ENCODE results near the gene MED12L.
"Not testable (repeated sequence)": the region's sequence is repeated elsewhere in the genome, so short reads cannot be mapped to it uniquely, and the experiment has no call there.

Gene MED12L

DNA sequence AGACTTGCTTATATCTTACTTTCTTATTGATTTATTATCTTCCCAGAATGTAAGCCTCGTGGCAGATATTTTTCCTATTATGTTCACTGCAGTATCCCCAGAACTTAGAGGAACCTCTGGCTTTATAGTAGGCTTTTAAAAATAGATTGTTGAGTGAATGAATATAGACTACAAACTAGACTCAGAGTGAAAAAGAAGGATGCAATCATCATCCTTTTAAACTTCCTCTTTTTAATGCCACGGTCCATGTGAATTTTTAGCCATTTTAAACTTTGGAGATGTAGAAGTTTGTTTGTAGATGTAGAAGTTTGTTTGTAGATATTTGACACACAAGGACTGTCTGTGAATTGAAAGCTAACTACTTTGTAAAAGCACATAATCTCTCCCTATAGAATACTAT is 306.3 kb downstream of the MED12L start:
- POLR2A ChIA-PET: no interaction called here

DNA sequence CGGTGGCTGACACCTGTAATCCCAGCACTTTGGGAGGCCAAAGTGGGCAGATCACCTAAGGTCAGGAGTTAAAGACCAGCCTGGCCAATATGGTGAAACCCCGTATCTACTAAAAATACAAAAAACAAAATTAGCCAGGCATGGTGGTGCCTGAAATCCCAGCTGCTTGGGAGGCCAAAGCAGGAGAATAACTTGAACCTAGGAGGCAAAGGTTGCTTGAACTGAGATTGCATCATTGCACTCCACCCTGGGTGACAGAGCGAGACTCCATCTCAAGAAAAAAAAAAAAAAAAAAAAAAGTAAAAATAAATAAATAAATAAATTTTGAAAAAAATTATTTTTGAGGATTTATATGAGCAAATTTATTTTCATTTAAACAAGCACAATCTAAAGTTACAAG is 306.7 kb downstream of the MED12L start:
- H3K4me3 ChIP-seq (ENCODE audit: low read depth, low read length); DNase-seq (ENCODE audit: low read depth, low spot score); POLR2A ChIA-PET; CTCF ChIA-PET: not testable (repeated sequence)

More for the DNA sequence above, 306.3 kb downstream of the MED12L start:
- CTCF ChIA-PET: no interaction called here
- TF ChIP-seq, protein P1, sequence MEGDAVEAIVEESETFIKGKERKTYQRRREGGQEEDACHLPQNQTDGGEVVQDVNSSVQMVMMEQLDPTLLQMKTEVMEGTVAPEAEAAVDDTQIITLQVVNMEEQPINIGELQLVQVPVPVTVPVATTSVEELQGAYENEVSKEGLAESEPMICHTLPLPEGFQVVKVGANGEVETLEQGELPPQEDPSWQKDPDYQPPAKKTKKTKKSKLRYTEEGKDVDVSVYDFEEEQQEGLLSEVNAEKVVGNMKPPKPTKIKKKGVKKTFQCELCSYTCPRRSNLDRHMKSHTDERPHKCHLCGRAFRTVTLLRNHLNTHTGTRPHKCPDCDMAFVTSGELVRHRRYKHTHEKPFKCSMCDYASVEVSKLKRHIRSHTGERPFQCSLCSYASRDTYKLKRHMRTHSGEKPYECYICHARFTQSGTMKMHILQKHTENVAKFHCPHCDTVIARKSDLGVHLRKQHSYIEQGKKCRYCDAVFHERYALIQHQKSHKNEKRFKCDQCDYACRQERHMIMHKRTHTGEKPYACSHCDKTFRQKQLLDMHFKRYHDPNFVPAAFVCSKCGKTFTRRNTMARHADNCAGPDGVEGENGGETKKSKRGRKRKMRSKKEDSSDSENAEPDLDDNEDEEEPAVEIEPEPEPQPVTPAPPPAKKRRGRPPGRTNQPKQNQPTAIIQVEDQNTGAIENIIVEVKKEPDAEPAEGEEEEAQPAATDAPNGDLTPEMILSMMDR (IDR thresholded peaks at IDR 0.05; ENCODE audit: insufficient read depth, low read length, missing control alignments): no peak
- no peak for DNase-seq (ENCODE audit: low read depth, low spot score)
- H3K4me3 ChIP-seq (ENCODE audit: low read depth, low read length): no peak overlapping the region

DNA sequence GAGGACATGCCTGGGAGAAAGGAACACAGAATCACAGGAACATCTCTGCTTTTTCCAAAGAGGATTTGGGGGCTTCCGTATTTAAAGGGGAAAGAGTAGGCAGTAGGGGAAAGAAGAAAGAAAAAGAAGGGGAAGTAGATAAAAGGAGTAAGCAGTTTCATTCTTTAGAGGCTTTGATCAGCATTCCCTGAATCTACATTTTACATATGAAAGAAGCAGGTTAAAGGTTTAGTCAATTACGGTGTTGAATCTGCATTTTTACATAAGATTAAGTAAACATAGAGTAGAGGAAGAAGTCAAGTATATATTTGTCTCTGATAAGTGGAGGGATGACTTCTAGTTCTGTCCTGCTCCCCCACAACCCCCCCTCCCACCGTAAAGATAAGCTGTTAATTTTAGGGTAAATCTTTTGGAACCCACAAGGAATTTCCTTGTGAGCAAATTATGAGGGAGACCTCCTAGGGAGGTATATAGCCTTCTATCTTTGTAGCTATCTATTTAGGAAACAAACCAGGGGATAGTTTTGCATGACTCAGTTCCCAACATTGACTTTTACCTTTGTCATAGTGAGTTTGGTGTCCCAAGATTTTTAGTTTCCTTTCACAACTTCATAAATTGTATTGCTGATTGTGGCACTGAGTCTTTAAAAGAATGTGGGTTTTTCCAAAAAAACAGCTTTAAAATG is 307.8 kb downstream of the MED12L start:
- TF ChIP-seq, protein P1 (IDR thresholded peaks at IDR 0.05; ENCODE audit: insufficient read depth, low read length, missing control alignments): no peak
- POLR2A ChIA-PET: interaction anchor here (0.9 kb wide), 1 partner anchor 10 kb away, joined by 3 read pairs; no protein-coding TSS in a partner anchor
- CTCF ChIA-PET: interaction anchor here (0.6 to 2.4 kb wide), 3 partner anchors 9 to 101 kb away, joined by 3 to 6 read pairs (median 3); no protein-coding TSS in a partner anchor
- DNase-seq (ENCODE audit: low read depth, low spot score): no peak
- no peak overlapping the region for H3K4me3 ChIP-seq (ENCODE audit: low read depth, low read length)

DNA sequence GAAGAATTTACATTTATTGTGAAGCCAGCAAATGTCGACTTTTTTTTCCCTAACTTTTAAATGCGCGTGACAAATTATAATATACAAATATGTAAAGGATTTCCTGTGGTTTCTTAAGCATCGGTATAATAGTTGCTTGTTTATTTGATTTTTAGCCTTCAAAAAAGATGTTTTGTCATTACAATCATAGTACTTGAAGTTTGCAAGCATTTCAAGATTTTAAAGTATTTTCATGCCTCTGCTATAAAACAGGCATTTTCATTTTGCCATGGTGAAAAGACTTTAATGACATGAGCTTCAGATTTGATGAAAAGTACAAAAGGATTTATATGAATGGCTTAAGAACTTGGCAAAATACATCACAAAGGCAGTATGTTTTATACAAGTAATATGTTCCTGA is 308.5 kb downstream of the MED12L start:
- POLR2A ChIA-PET: interaction anchor here (0.9 kb wide), 1 partner anchor 9 kb away, joined by 3 read pairs; no protein-coding TSS in a partner anchor
- no peak for DNase-seq (ENCODE audit: low read depth, low spot score)
- TF ChIP-seq, protein P1 (IDR thresholded peaks at IDR 0.05; ENCODE audit: insufficient read depth, low read length, missing control alignments): no peak
- CTCF ChIA-PET: interaction anchor here (0.6 to 2.4 kb wide), 5 partner anchors 10 to 102 kb away, joined by 3 to 6 read pairs (median 3); no protein-coding TSS in a partner anchor
- no peak overlapping the region for H3K4me3 ChIP-seq (ENCODE audit: low read depth, low read length)

DNA sequence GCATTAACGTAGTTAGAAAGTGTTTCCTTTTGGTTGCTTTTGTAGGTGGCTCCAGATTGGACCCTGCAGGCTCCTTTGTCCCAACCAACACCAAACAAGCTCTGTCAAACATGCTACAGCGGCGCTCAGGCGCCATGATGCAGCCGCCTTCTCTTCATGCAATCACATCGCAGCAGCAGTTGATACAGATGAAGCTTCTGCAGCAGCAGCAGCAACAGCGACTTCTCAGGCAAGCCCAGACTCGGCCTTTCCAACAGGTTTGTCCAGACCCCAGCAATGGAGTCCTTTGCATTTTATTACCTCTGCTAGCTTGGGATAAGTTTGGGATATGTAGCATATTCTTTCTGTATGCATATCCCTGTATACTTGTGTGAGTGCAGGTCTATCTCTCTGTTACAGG is 309.1 kb downstream of the MED12L start:
- DNase-seq (ENCODE audit: low read depth, low spot score): no peak
- H3K4me3 ChIP-seq (ENCODE audit: low read depth, low read length): no peak overlapping the region
- CTCF ChIA-PET: interaction anchor here (1.1 to 2.4 kb wide), 4 partner anchors 17 to 102 kb away, joined by 3 to 6 read pairs (median 4); no protein-coding TSS in a partner anchor
- POLR2A ChIA-PET: no interaction called here
- TF ChIP-seq, protein P1 (IDR thresholded peaks at IDR 0.05; ENCODE audit: insufficient read depth, low read length, missing control alignments): no peak

DNA sequence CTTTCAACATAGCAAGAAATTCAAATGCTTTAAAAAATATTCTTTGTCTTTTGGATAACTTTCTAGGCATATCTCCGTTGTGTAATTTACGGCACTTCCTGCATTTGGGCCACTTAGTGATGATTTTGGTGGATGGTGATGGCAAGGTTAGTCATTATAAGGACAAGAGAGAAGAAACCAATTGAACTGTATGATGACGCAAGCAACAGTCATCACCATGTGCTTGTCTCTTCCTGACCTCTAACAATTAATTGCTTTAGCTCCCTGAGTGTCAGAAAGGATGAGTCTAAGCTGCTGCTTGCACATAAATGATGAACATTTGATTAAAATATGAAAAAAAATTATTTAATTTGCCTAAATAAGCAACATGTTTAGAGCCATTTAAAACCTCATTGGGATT is 310.3 kb downstream of the MED12L start:
- ChIA-PET POLR2A (no interaction called here), CTCF (interaction anchor here (1.2 to 2.4 kb wide), 5 partner anchors 10 to 104 kb away, joined by 3 to 6 read pairs (median 6); no protein-coding TSS in a partner anchor)
- H3K4me3 ChIP-seq (ENCODE audit: low read depth, low read length): no peak overlapping the region
- TF ChIP-seq, protein P1 (IDR thresholded peaks at IDR 0.05; ENCODE audit: insufficient read depth, low read length, missing control alignments): no peak
- no peak for DNase-seq (ENCODE audit: low read depth, low spot score)

Measured in AG04449 (cell line).